Loucy (cell line): Measurements from ENCODE around the gene ROBO1.

Source experiments
- H2AFZ ChIP-seq: fragments of 200-600 bp; sonication (generic); 2 replicates; pipeline ENCODE4 v1.6.0; 2016; ENCODE audit warnings: antibody characterized with exemption, mild to moderate bottlenecking, low read length, moderate library complexity
- H3F3A ChIP-seq: fragments of 200-600 bp; 2 replicates; pipeline ENCODE4 v1.6.0; 2016; ENCODE audit warnings: antibody characterized with exemption, low read depth, mild to moderate bottlenecking
- H3K27me3 ChIP-seq: fragments of 200-600 bp; sonication (generic); 2 replicates; pipeline ENCODE4 v1.6.1; 2014; ENCODE audit warnings: low read length, mild to moderate bottlenecking; ENCODE audit not compliant: insufficient read depth, poor library complexity, severe bottlenecking
- H3K36me3 ChIP-seq: fragments of 200-600 bp; sonication (generic); 2 replicates; pipeline ENCODE4 v1.6.1; 2016; ENCODE audit warnings: low read length; ENCODE audit not compliant: insufficient read depth
- H3K4me1 ChIP-seq: fragments of 200-600 bp; sonication (generic); 2 replicates; pipeline ENCODE4 v1.5.1; 2014; ENCODE audit warnings: low read length, mild to moderate bottlenecking; ENCODE audit not compliant: insufficient read depth, poor library complexity, severe bottlenecking
- H3K4me2 ChIP-seq: fragments of 200-600 bp; sonication (generic); 2 replicates; pipeline ENCODE4 v1.6.0; 2014; ENCODE audit warnings: antibody characterized with exemption, low read length, low read depth, mild to moderate bottlenecking; ENCODE audit not compliant: poor library complexity, severe bottlenecking
- H3K4me3 ChIP-seq: fragments of 200-600 bp; sonication (generic); 2 replicates; pipeline ENCODE4 v1.5.1; 2014; ENCODE audit warnings: low read length, mild to moderate bottlenecking, mixed read lengths; ENCODE audit not compliant: poor library complexity, severe bottlenecking
- H3K79me2 ChIP-seq: fragments of 200-600 bp; sonication (generic); 2 replicates; pipeline ENCODE4 v1.6.1; 2014; ENCODE audit warnings: low read length; ENCODE audit not compliant: insufficient read depth
- H3K9ac ChIP-seq: fragments of 200-600 bp; sonication (generic); 2 replicates; pipeline ENCODE4 v1.6.0; 2014; ENCODE audit warnings: mild to moderate bottlenecking, low read depth, low read length, moderate library complexity; ENCODE audit not compliant: poor library complexity, severe bottlenecking
- H3K9me2 ChIP-seq: fragments of 200-600 bp; sonication (generic); replicated peaks from 2 replicates; pipeline ENCODE4 v1.6.1; 2016; ENCODE audit warnings: low read depth, low read length, mixed read lengths
- H3K9me3 ChIP-seq: fragments of 200-600 bp; sonication (generic); 2 replicates; pipeline ENCODE4 v1.6.1; 2014; ENCODE audit warnings: mild to moderate bottlenecking, antibody characterized with exemption, low read length, low read depth; ENCODE audit not compliant: insufficient read depth
- H4K20me1 ChIP-seq: fragments of 200-600 bp; sonication (generic); 2 replicates; pipeline ENCODE4 v1.6.0; 2014; ENCODE audit warnings: antibody characterized with exemption, low read length, mild to moderate bottlenecking; ENCODE audit not compliant: insufficient read depth, poor library complexity, severe bottlenecking
- EZH2phosphoT487 ChIP-seq: fragments of 200-600 bp; IDR thresholded peaks from 2 replicates; pipeline ENCODE4 v1.6.1; 2018; ENCODE audit warnings: antibody characterized with exemption, mild to moderate bottlenecking, moderate library complexity, borderline replicate concordance
- TF ChIP-seq, protein P1 (sequence below): fragments of 200-600 bp; sonication (generic); conservative IDR thresholded peaks from 2 replicates; pipeline ENCODE4 v1.5.1; 2014; ENCODE audit warnings: mild to moderate bottlenecking, antibody characterized with exemption, low read length

ROBO1 gene

DNA sequence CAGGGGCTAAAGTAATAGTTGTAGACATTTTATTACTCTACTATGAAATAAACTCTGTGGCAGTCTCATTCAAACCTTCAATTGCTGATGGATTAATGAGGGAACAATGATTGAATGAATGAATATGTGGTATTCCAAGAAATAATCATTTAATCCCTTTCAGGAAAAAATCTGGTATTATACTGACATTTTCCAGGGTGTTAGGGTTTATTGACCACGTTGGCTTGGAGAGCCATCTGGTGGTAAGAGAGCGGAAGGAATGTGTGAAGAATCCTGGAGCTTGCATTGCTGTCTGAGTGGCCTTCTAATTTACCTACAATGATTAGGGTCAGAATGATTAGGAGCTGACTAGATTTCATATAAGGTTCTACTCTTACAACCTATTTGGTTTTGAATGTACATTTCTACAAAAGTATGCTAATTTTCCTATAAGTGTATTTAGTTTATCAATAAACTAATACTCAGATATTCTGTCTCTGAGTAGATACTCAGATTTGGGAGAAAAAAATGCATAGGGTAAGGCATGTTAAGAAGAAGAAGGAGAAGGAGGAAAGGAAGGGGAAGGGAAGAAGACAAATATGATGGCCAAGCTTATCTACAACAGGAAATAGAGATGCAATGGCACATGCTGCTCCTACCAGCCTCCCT lies 249.9 kb downstream of the ROBO1 start:
- Histone ChIP-seq H3K27me3 (no peaks in the 10 kb centered on the region), H3K9ac (no peak overlapping the region), H3K9me2 (no peaks in the 10 kb centered on the region), H2AFZ (no peak overlapping the region), H3K4me3 (no peak overlapping the region), H4K20me1 (no peaks in the 10 kb centered on the region), H3K4me2 (no peak overlapping the region), H3K36me3 (no peaks in the 10 kb centered on the region), H3K9me3 (no peaks in the 10 kb centered on the region), H3K4me1 (no peaks in the 10 kb centered on the region), H3F3A (no peaks in the 10 kb centered on the region), H3K79me2 (no peaks in the 10 kb centered on the region)
- TF ChIP-seq, protein P1, sequence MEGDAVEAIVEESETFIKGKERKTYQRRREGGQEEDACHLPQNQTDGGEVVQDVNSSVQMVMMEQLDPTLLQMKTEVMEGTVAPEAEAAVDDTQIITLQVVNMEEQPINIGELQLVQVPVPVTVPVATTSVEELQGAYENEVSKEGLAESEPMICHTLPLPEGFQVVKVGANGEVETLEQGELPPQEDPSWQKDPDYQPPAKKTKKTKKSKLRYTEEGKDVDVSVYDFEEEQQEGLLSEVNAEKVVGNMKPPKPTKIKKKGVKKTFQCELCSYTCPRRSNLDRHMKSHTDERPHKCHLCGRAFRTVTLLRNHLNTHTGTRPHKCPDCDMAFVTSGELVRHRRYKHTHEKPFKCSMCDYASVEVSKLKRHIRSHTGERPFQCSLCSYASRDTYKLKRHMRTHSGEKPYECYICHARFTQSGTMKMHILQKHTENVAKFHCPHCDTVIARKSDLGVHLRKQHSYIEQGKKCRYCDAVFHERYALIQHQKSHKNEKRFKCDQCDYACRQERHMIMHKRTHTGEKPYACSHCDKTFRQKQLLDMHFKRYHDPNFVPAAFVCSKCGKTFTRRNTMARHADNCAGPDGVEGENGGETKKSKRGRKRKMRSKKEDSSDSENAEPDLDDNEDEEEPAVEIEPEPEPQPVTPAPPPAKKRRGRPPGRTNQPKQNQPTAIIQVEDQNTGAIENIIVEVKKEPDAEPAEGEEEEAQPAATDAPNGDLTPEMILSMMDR = peak; percentile 61
- no peak for TF ChIP-seq EZH2phosphoT487

DNA sequence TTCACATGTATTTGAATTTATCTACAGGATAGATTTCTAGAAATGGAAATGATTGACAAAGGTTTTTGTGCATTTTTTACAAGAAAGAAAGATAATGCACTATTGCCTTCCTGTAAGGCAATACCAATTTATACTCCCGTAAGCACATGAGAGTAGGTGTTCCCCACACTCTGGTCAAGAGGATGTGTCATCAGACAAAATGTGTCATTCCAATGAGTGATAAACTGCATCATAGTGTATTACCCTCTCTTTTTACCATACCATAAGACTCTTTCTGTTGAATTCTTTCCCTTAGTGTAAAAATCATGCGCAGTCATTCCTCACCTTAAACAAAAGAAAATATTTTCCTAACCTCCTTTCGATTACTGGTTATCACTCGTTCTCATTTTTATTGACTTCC lies 251.0 kb downstream of the ROBO1 start:
- no peak overlapping the region for H2AFZ ChIP-seq

DNA sequence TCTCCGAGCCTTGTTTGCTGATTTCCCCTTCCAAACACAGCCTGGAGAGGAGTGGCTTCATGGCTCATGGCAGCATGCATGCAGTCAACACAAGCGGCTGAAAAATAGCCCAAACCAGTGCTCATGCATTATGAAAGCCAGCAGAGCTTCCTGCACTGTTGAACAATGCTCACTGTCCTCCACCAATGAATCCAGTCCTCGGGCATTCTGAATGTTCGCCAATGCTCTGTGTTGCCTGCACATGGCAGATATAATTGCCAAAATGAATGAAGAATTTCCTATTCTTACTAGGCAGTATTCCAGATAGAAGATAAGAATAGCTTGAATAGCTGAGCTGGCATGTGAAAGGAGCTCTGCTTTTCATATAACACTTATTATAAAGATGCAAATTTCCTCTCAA lies 252.7 kb downstream of the ROBO1 start:
- no peak overlapping the region for H3K4me3 ChIP-seq
- H3K79me2 ChIP-seq = no peaks in the 10 kb centered on the region
- no peaks in the 10 kb centered on the region for H3K4me1 ChIP-seq
- H3K9ac ChIP-seq = no peak overlapping the region
- no peak overlapping the region for H2AFZ ChIP-seq
- H3K4me2 ChIP-seq = no peak overlapping the region
- no peaks in the 10 kb centered on the region for H3K27me3 ChIP-seq
- H3K9me2 ChIP-seq = no peaks in the 10 kb centered on the region
- H4K20me1 ChIP-seq = no peaks in the 10 kb centered on the region
- no peaks in the 10 kb centered on the region for H3K9me3 ChIP-seq
- TF ChIP-seq, protein P1 = no peak
- no peak for TF ChIP-seq EZH2phosphoT487
- H3K36me3 ChIP-seq = no peaks in the 10 kb centered on the region
- H3F3A ChIP-seq = no peaks in the 10 kb centered on the region

More for the DNA sequence above, 251.0 kb downstream of the ROBO1 start:
- Histone ChIP-seq H3K4me3 (no peak overlapping the region), H3K9me2 (no peaks in the 10 kb centered on the region), H3F3A (no peaks in the 10 kb centered on the region), H4K20me1 (no peaks in the 10 kb centered on the region), H3K4me1 (no peaks in the 10 kb centered on the region), H3K4me2 (no peak overlapping the region), H3K9ac (no peak overlapping the region), H3K36me3 (no peaks in the 10 kb centered on the region), H3K27me3 (no peaks in the 10 kb centered on the region), H3K79me2 (no peaks in the 10 kb centered on the region), H3K9me3 (no peaks in the 10 kb centered on the region)
- TF ChIP-seq, protein P1 = no peak
- no peak for TF ChIP-seq EZH2phosphoT487
